ENCODE measurements around the gene BORCS5. TPM values are rescaled to one million over a fixed set of nuclear protein-coding genes. Genes with fewer than 3 reads are reported as not detected.

The BORCS5 gene
- total RNA-seq, 1 donor from 2014 or later, result 6.1 TPM

DNA sequence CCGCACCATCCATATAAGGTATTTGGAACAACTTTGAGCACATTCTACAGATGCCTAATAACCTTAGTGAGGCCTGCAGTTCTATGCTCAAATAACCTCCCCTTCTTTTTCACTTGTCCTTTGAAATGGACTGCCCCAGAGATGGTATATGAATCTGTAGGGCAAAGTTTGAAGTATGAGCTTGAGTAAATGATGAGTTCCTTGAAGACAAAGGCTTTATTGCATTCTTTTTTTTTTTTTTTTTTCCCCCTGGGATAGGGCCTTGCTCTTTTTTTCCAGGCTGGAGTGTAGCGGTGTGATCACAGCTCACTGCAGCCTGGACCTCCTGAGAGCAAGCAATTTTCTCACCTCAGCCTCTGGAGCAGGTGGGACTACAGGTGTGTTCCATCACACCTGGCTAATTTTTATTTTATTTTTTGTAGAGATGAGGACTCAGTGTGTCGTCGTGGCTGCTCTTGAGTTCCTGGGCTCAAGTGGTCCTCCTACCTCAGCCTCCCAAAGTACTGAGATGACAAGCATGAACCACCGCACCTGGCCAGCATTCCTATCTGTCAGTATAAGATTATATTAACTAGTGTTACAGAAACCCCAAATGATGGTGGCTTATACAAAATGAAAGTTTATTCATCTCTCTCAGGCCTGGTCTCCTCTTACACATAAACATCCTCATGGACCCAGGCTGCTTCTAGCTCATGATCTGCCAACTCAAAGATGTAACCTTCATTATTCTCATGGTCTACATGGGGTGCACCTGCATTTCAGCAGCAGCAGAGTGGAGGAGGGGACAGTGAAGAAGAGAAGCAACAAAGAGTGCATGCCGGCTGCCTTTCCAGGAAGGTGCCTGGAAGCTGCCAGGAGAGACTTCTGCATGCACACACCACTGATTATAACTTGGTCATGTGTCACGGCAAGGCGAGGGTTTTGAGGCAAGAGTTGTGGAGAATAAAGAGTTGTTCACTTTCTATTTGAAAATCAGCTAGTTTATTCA is 104.4 kb downstream of the BORCS5 start:
- TF ChIP-seq CTCF (conservative IDR thresholded peaks at IDR 0.05; ENCODE audit: low read depth, low read length), result no peak
- H3K4me3 ChIP-seq (ENCODE audit: low read depth, low read length), result no peak overlapping the region
- no peak for DNase-seq (ENCODE audit: low read depth)

- DNase-seq (ENCODE audit: low read depth), result no peak
- no peak for TF ChIP-seq CTCF (conservative IDR thresholded peaks at IDR 0.05; ENCODE audit: low read depth, low read length)
- no peak overlapping the region for H3K4me3 ChIP-seq (ENCODE audit: low read depth, low read length)
Measured at GRCh38 chr12:12461923-12462315, 105.0 kb downstream of the BORCS5 start.

DNA sequence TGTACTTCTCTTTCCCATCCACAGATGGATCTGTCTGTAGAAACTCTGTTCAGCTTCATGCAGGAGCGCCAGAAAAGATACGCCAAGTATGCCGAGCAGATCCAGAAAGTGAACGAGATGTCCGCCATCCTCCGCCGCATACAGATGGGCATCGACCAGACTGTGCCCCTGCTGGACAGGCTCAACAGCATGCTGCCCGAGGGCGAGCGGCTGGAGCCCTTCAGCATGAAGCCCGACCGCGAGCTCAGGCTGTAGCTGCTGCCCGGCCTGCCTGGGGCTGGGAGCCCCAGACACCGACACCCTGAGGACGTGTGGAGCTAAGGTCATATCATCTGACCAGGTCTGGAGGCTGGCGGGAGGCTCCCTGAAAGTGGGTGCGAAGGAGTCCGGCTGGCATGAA is 108.6 kb downstream of the BORCS5 start:
- DNase-seq (ENCODE audit: low read depth), result no peak
- H3K4me3 ChIP-seq (ENCODE audit: low read depth, low read length), result no peak overlapping the region
- TF ChIP-seq CTCF (conservative IDR thresholded peaks at IDR 0.05; ENCODE audit: low read depth, low read length), result no peak

DNA sequence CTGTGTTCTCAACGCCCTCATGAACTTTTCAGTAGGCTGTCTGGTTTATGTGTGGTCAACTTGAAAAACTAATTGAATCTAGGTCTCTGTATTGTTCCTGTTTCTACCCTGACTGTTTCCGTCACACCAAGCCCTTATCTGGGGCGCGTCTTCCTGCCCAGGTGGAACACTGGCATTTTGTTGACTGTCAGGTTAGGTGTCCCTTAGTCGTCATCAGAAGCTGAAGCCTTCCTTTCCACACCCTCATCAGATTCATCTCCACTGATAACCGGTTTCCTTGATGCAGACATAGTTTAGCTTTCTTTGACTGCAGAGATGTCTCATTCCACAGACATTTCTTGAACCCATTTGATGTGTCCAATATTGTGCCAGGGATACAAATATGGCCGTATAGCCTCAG is 109.3 kb downstream of the BORCS5 start:
- TF ChIP-seq CTCF (conservative IDR thresholded peaks at IDR 0.05; ENCODE audit: low read depth, low read length), result no peak
- no peak for DNase-seq (ENCODE audit: low read depth)
- H3K4me3 ChIP-seq (ENCODE audit: low read depth, low read length), result no peak overlapping the region

DNA sequence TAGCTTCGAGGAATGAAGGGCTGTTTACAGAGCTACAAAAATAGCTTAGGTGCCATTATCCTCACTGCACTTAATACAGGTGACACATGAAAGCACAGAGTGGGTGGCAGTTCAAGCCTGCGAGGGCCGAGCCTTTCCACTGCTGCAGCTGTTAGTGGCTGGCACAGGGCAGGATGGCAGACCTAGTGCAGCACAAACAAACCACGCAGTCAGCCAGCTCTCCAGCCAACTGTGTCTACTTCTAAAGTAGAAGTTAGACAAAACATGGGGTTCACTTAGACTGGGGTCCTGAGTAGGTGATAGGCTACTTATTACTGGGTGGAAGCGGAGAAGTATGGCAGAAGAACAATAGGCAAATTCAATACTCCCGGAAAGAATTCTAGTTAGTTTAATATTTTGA is 110.4 kb downstream of the BORCS5 start:
- DNase-seq (ENCODE audit: low read depth), result no peak
- H3K4me3 ChIP-seq (ENCODE audit: low read depth, low read length), result no peak overlapping the region
- TF ChIP-seq CTCF (conservative IDR thresholded peaks at IDR 0.05; ENCODE audit: low read depth, low read length), result no peak

DNA sequence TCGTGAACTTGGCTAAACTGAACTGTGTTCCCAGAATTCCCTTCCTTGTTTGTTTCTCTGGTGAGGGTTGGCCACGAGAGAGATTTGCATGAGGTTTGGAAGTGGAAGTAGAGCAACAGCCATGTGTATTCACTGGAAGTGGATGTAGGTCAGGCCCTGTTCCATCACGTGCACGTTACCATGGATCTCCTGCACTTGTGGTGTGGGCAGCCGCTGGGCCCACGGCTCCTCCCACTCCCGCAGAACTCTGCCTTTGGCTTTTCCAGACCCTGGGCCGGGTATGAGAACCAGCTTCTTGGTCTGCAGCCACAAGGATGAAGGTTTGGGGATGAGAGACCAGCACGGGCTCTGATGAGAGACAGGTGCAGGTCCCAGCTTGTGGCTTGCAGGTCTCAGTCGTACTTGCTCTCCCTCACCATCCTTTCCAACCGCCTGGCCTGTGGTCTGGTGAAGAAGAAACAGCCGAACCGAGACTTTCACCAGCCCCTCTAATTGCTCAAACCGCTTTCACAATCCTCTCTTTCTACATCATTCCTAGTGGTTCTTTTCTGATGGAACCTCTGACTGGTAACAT is 110.9 kb downstream of the BORCS5 start:
- H3K4me3 ChIP-seq (ENCODE audit: low read depth, low read length), result no peak overlapping the region
- DNase-seq (ENCODE audit: low read depth), result no peak
- TF ChIP-seq CTCF (conservative IDR thresholded peaks at IDR 0.05; ENCODE audit: low read depth, low read length), result no peak

Data from epithelial cell of proximal tubule (primary cell).